ENCODE results near the gene CBLIF. TPM values are rescaled to one million over a fixed set of nuclear protein-coding genes. Genes with fewer than 3 reads are reported as not detected.

CBLIF gene
- total and polyA plus RNA-seq, 3 donors from 2014 or later: 0.37 to 0.54 TPM; not detected in 1

- intact Hi-C loops (cut with DNase I; ENCODE audit: low total_unique reads): no loop called here
- Histone ChIP-seq H3K4me1 (no peaks in the 10 kb centered on the region), H3K9me3 (no peaks in the 10 kb centered on the region), H3K36me3 (ENCODE audit: low read depth, missing control alignments) (no peaks in the 10 kb centered on the region), H3K27me3 (no peaks in the 10 kb centered on the region), H3K4me3 (no peak overlapping the region), H3K27ac (no peak overlapping the region)
- no peak for DNase-seq
- TF ChIP-seq POLR2A (IDR thresholded peaks at IDR 0.05): no peak
- TF ChIP-seq, protein P1, sequence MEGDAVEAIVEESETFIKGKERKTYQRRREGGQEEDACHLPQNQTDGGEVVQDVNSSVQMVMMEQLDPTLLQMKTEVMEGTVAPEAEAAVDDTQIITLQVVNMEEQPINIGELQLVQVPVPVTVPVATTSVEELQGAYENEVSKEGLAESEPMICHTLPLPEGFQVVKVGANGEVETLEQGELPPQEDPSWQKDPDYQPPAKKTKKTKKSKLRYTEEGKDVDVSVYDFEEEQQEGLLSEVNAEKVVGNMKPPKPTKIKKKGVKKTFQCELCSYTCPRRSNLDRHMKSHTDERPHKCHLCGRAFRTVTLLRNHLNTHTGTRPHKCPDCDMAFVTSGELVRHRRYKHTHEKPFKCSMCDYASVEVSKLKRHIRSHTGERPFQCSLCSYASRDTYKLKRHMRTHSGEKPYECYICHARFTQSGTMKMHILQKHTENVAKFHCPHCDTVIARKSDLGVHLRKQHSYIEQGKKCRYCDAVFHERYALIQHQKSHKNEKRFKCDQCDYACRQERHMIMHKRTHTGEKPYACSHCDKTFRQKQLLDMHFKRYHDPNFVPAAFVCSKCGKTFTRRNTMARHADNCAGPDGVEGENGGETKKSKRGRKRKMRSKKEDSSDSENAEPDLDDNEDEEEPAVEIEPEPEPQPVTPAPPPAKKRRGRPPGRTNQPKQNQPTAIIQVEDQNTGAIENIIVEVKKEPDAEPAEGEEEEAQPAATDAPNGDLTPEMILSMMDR (IDR thresholded peaks at IDR 0.05): no peak
- 96 to 100% methylated on average over 1 of the region's 1 CpG for WGBS, 2 donors
Measured at GRCh38 chr11:59815754-59816153, 29.5 kb downstream of the CBLIF start.

DNA sequence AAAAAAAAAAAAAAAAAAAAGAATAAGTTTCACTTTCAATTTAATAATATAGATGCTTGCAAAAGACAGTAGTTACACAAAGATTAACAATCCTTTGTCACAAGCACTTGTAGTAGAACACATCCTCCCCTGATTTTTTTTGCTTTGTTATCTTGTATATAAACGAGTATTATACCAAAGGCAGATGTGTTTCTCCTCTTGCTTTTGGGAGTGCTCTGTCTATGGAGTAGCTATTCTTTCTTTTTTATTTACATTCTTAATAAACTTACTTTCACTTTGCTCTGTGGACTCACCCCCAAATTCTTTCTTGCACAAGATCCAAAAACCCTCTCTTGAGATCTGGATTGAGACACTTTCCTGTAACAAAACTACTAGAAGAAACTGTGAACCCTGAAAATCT is 31.3 kb downstream of the CBLIF start:
- H3K27me3 ChIP-seq: no peaks in the 10 kb centered on the region
- peaks cover 4% of the 10 kb centered on the region for H3K4me1 ChIP-seq
- no peak overlapping the region for H3K4me3 ChIP-seq
- no peaks in the 10 kb centered on the region for H3K9me3 ChIP-seq
- TF ChIP-seq, protein P1 (IDR thresholded peaks at IDR 0.05): no peak
- no peak for TF ChIP-seq POLR2A (IDR thresholded peaks at IDR 0.05)
- intact Hi-C loops (cut with DNase I; ENCODE audit: low total_unique reads): no loop called here
- no peak for DNase-seq
- WGBS, 2 donors: 25 to 37% methylated on average over 1 of the region's 1 CpG
- H3K36me3 ChIP-seq (ENCODE audit: low read depth, missing control alignments): no peaks in the 10 kb centered on the region
- no peak overlapping the region for H3K27ac ChIP-seq

DNA sequence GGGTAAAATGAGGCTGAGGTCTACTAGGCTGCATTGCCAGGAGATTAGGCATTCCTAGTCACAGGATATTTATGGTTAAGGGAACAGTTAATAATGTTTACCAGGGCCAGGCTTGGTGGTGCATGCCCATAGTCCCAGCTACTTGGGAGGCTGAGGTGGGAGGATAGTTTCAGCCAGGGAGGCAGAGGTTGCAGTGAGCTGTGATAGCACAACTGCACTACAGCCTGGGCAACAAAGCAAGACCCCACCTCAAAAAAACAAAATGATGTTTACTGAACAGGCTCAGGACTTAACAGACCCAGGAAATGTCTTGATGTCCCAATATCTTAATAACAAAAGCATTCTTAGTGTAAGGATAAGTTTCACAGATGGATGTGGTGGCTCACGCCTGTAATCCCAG is 31.9 kb downstream of the CBLIF start:
- no peaks in the 10 kb centered on the region for H3K27me3 ChIP-seq
- H3K36me3 ChIP-seq (ENCODE audit: low read depth, missing control alignments): no peaks in the 10 kb centered on the region
- H3K4me3 ChIP-seq: peak overlapping the region in 1 of 2 donors; percentile 15
- peaks cover 4% of the 10 kb centered on the region for H3K4me1 ChIP-seq
- no peak for DNase-seq
- WGBS, 2 donors: 84 to 100% methylated on average over 1 of the region's 1 CpG
- H3K27ac ChIP-seq: no peak overlapping the region
- intact Hi-C loops (cut with DNase I; ENCODE audit: low total_unique reads): no loop called here
- no peak for TF ChIP-seq POLR2A (IDR thresholded peaks at IDR 0.05)
- TF ChIP-seq, protein P1 (IDR thresholded peaks at IDR 0.05): no peak
- no peaks in the 10 kb centered on the region for H3K9me3 ChIP-seq

DNA sequence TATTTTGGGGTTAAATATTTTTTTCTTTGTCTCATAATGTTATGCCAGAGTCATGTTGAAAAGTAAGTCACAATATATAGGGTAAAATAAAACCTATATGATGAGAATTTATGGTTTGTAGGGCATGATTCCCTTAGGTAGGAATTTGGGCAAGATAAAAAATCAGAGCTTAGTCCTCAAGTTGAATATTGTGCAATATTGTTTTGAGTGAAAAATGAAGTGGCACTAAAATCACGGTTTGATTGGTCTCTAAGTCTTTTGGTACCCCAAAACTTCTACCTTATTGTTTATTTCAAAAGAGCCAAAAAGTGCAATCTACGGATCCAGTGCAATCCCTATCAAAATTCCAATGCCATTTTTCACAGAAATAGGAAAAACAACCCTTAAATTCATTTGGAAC is 33.1 kb downstream of the CBLIF start:
- Histone ChIP-seq H3K27me3 (no peaks in the 10 kb centered on the region), H3K4me1 (peaks cover 4% of the 10 kb centered on the region), H3K36me3 (ENCODE audit: low read depth, missing control alignments) (no peaks in the 10 kb centered on the region), H3K9me3 (no peaks in the 10 kb centered on the region), H3K27ac (no peak overlapping the region), H3K4me3 (peak overlapping the region in 1 of 2 donors; percentile 15)
- 63 to 72% methylated on average over 2 of the region's 2 CpGs for WGBS, 2 donors
- intact Hi-C loops (cut with DNase I; ENCODE audit: low total_unique reads): no loop called here
- DNase-seq: no peak
- TF ChIP-seq, protein P1 (IDR thresholded peaks at IDR 0.05): no peak
- no peak for TF ChIP-seq POLR2A (IDR thresholded peaks at IDR 0.05)

DNA sequence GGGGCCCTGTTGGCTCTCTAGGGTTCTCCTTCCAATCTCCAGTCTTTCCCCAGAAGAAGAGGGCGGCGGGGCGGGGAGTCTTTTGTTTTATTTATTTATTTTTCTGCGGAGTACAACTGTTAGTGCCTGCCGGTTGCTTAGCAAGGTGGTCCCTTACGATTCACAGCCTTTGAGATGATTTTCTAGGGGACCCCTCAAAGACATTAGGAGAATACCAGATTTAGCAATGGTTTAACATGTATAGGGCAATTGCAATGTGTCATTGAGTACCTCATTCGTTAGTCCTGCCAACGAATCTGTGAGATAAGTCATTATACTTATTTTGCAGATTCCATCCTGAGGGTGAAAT is 34.4 kb downstream of the CBLIF start:
- Histone ChIP-seq H3K4me3 (peak overlapping the region; percentile 84 to 92), H3K4me1 (peaks cover 4% of the 10 kb centered on the region), H3K9me3 (no peaks in the 10 kb centered on the region), H3K27me3 (no peaks in the 10 kb centered on the region), H3K36me3 (ENCODE audit: low read depth, missing control alignments) (no peaks in the 10 kb centered on the region), H3K27ac (peak overlapping the region; percentile 85 to 88)
- TF ChIP-seq, protein P1 (IDR thresholded peaks at IDR 0.05): no peak
- no peak for TF ChIP-seq POLR2A (IDR thresholded peaks at IDR 0.05)
- DNase-seq: no peak
- intact Hi-C loops (cut with DNase I; ENCODE audit: low total_unique reads): no loop called here
- WGBS, 2 donors: 1 to 6% methylated on average over 8 of the region's 8 CpGs

All from testis (tissue), 3 donors.